Calu3 (cell line): Measurements from ENCODE around the gene HSD17B8. TPM values are rescaled to one million over a fixed set of nuclear protein-coding genes. Genes with fewer than 3 reads are reported as not detected.

Source experiments
- BruUV-seq: library from RNA; stranded (reverse); fragments of 400-500 nt; replicated peaks from 2 replicates; lab custom pipeline; 2021; lab: Mats Ljungman, UMichigan
- CTCF ChIA-PET: fragments of 300-600 bp; sonication (Branson Sonifier 250); formaldehyde crosslinking; loops from one replicate; lab custom pipeline; 2022; ENCODE audit warnings: antibody characterized with exemption; lab: Charles Lee
- DNase-seq: peaks from one replicate; pipeline ENCODE4 v3.0.0; 2022
- H3K27ac Mint-ChIP-seq: one replicate; pipeline ENCODE4 v1.8.0; 2022; ENCODE audit warnings: mixed read lengths; ENCODE audit not compliant: unreplicated experiment
- H3K27me3 Mint-ChIP-seq: one replicate; pipeline ENCODE4 v1.8.0; 2022; ENCODE audit warnings: mixed read lengths; ENCODE audit not compliant: unreplicated experiment
- H3K36me3 Mint-ChIP-seq: one replicate; pipeline ENCODE4 v1.8.0; 2022; ENCODE audit warnings: mild to moderate bottlenecking, moderate library complexity, mixed read lengths; ENCODE audit not compliant: insufficient read depth, unreplicated experiment
- H3K4me1 Mint-ChIP-seq: one replicate; pipeline ENCODE4 v1.8.0; 2022; ENCODE audit warnings: mild to moderate bottlenecking, low read depth, mixed read lengths; ENCODE audit not compliant: unreplicated experiment
- H3K4me3 Mint-ChIP-seq: one replicate; pipeline ENCODE4 v1.8.0; 2022; ENCODE audit warnings: mild to moderate bottlenecking, low read depth, moderate library complexity, mixed read lengths; ENCODE audit not compliant: unreplicated experiment
- H3K9me3 Mint-ChIP-seq: one replicate; pipeline ENCODE4 v1.8.0; 2022; ENCODE audit warnings: low read depth, mixed read lengths; ENCODE audit not compliant: unreplicated experiment
- intact Hi-C: fragments of 100-400 bp; cut with micrococcal nuclease; formaldehyde crosslinking; loops from one replicate; pipeline ENCODE4 v1.10.0; 2022; ENCODE audit not compliant: unreplicated experiment
- total RNA-seq: library from RNA; stranded (reverse); gene quantifications from 2 replicates; pipeline ENCODE4 v1.2.3, GENCODE V29; 2022
- TF ChIP-seq, protein P1 (sequence below): fragments of 200-600 bp; IDR thresholded peaks from one replicate; pipeline ENCODE4 v1.8.0; 2022; ENCODE audit warnings: antibody characterized with exemption; ENCODE audit not compliant: unreplicated experiment

HSD17B8 gene
- total RNA-seq, 1 experiment from 2014 or later, result 41.7 TPM

DNA sequence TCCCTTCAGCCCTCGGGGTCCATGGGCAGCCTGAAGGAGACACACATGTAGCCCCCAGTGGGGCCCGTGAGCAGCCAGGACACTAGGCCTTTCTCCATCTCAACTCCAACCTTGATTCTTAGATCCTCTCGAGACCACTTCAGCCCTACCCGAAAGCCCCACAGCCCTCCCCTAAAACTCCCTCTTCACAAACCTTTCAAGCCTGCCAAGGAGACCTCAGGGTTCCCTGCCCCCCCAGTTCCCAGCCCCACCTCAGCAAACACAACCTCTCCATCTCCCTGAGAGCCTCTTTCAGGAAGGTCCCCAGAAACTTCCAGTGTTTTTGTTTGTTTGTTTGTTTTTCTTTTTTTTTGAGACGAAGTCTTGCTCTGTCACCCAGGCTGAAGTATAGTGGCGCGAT is 23.3 kb upstream of the HSD17B8 start:
- no peaks in the 10 kb centered on the region for H3K36me3 Mint-ChIP-seq
- no peaks in the 10 kb centered on the region for H3K4me1 Mint-ChIP-seq
- CTCF ChIA-PET, result no interaction called here
- H3K9me3 Mint-ChIP-seq, result peaks cover 7% of the 10 kb centered on the region
- DNase-seq, result no peak
- TF ChIP-seq, protein P1, sequence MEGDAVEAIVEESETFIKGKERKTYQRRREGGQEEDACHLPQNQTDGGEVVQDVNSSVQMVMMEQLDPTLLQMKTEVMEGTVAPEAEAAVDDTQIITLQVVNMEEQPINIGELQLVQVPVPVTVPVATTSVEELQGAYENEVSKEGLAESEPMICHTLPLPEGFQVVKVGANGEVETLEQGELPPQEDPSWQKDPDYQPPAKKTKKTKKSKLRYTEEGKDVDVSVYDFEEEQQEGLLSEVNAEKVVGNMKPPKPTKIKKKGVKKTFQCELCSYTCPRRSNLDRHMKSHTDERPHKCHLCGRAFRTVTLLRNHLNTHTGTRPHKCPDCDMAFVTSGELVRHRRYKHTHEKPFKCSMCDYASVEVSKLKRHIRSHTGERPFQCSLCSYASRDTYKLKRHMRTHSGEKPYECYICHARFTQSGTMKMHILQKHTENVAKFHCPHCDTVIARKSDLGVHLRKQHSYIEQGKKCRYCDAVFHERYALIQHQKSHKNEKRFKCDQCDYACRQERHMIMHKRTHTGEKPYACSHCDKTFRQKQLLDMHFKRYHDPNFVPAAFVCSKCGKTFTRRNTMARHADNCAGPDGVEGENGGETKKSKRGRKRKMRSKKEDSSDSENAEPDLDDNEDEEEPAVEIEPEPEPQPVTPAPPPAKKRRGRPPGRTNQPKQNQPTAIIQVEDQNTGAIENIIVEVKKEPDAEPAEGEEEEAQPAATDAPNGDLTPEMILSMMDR, result no peak
- H3K27ac Mint-ChIP-seq, result no peak overlapping the region
- no TSS peak for BruUV-seq
- H3K27me3 Mint-ChIP-seq, result peaks cover 78% of the 10 kb centered on the region
- intact Hi-C loops, result no loop called here
- no peak overlapping the region for H3K4me3 Mint-ChIP-seq

DNA sequence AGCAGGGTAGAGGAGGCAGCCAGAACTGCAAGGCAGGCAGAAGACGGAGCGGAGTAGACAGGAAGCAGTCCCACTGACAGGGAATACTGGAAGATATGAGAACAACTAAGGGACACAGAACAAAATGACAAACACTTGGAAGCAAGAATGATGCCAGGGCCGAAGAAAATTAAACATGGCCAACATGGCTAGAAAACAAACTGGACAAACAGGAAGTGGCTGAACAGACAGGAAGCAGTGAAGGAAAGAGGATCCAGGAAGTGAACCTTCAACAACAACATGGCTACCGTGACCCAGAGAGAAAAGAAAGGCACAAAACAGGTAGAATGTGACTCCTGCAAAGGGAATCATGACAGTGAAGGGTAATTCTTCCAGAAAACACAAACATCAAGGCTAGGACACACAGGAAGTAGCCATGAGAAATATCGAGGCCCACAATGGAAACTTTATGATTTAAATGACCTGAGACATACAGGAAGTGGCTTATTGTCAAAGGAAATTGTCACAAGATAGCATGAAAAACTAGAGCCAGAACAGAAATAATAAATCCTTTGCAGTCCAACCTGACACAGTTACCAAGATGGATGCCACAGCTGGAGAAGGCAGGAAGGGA is 21.3 kb upstream of the HSD17B8 start:
- CTCF ChIA-PET, result no interaction called here

GRCh38 chr6:33185190-33185589 is 19.3 kb upstream of the HSD17B8 start:
- Mint-ChIP-seq H3K9me3 (peaks cover 7% of the 10 kb centered on the region), H3K27me3 (peaks cover 78% of the 10 kb centered on the region), H3K36me3 (no peaks in the 10 kb centered on the region), H3K27ac (no peak overlapping the region), H3K4me1 (no peaks in the 10 kb centered on the region), H3K4me3 (no peak overlapping the region)
- TF ChIP-seq, protein P1, result no peak
- no TSS peak for BruUV-seq
- intact Hi-C loops, result no loop called here
- CTCF ChIA-PET, result no interaction called here
- no peak for DNase-seq

More for the DNA sequence above, 21.3 kb upstream of the HSD17B8 start:
- DNase-seq, result no peak
- TF ChIP-seq, protein P1, result no peak
- Mint-ChIP-seq H3K27me3 (peaks cover 78% of the 10 kb centered on the region), H3K27ac (no peak overlapping the region), H3K9me3 (peaks cover 7% of the 10 kb centered on the region), H3K36me3 (no peaks in the 10 kb centered on the region), H3K4me1 (no peaks in the 10 kb centered on the region), H3K4me3 (no peak overlapping the region)
- intact Hi-C loops, result no loop called here
- no TSS peak for BruUV-seq

DNA sequence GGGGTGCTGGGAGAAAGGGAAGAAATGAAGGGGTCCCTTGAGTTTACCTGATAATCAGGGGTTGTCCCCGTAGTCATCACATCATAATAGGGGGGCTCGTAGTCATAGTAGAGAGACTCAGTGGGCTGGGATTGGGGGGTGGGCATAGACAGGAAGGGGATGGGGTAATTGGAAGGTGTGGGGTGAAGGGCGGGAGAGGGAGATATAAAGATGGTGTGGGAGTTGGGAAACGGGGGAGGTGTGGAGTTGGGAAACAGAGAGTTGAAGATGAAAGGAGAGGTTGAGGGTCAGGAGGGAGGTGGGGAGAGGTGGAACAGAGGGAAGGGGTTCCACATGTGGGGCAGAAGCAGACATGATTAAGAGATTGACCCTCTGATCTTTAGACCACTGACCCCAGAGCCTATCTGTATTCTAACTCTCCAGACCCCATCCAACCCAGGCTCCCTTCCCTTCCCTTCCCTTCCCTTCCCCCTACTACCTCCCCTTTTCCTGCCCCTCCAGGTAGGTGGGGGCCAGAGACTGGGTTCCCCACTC is 18.7 kb upstream of the HSD17B8 start:
- no TSS peak for BruUV-seq
- Mint-ChIP-seq H3K9me3 (peaks cover 7% of the 10 kb centered on the region), H3K36me3 (no peaks in the 10 kb centered on the region), H3K4me3 (no peak overlapping the region), H3K27me3 (peaks cover 78% of the 10 kb centered on the region), H3K27ac (no peak overlapping the region), H3K4me1 (no peaks in the 10 kb centered on the region)
- CTCF ChIA-PET, result interaction anchor here (0.6 to 0.7 kb wide), 2 partner anchors 37 to 58 kb away, joined by 3 to 4 read pairs; no protein-coding TSS in a partner anchor
- TF ChIP-seq, protein P1, result no peak
- intact Hi-C loops, result no loop called here
- DNase-seq, result no peak
